Ishikawa (cell line): ENCODE data around the gene HAPLN2.

Source experiments
- CEBPB ChIP-seq: IDR thresholded peaks from 2 replicates; pipeline ENCODE4 v1.6.1; 2012
- CREB1 ChIP-seq: IDR thresholded peaks from 2 replicates; pipeline ENCODE4 v1.6.1; 2012; ENCODE audit warnings: low read depth
- NFIC ChIP-seq: IDR thresholded peaks from 2 replicates; pipeline ENCODE4 v1.6.1; 2012
- RAD21 ChIP-seq: IDR thresholded peaks from 2 replicates; pipeline ENCODE4 v1.6.1; 2012; ENCODE audit warnings: low read depth
- TAF1 ChIP-seq: IDR thresholded peaks from 2 replicates; pipeline ENCODE4 v1.6.1; 2012; ENCODE audit warnings: low read depth, mild to moderate bottlenecking
- TCF12 ChIP-seq: IDR thresholded peaks from 2 replicates; pipeline ENCODE4 v1.6.1; 2012; ENCODE audit warnings: low read depth
- TF ChIP-seq, protein P1 (sequence below): IDR thresholded peaks from 2 replicates; pipeline ENCODE4 v1.6.1; 2012; ENCODE audit warnings: low read depth, mild to moderate bottlenecking

DNA sequence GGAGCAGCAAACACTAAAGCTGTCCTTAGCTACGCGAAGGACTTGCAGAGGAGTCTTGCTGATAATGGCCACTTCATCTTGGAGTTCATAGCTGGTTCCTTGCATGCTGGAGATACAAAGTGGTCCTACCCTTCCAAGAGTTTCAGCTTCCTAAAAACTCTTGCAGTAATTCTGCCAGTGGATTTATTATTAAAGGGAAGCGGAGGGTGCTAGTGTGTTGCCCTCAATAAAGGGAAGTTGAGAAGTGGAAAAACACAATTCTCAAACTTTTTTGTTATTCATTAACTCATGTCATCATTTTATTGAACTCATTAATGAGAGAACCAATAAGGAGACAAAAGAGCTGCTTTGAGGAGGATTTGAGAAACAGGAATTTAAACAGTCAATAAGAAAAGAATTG is 6.5 kb upstream of the HAPLN2 start:
- no peak for TF ChIP-seq CREB1
- no peak for TF ChIP-seq RAD21
- no peak for TF ChIP-seq NFIC
- TF ChIP-seq, protein P1, sequence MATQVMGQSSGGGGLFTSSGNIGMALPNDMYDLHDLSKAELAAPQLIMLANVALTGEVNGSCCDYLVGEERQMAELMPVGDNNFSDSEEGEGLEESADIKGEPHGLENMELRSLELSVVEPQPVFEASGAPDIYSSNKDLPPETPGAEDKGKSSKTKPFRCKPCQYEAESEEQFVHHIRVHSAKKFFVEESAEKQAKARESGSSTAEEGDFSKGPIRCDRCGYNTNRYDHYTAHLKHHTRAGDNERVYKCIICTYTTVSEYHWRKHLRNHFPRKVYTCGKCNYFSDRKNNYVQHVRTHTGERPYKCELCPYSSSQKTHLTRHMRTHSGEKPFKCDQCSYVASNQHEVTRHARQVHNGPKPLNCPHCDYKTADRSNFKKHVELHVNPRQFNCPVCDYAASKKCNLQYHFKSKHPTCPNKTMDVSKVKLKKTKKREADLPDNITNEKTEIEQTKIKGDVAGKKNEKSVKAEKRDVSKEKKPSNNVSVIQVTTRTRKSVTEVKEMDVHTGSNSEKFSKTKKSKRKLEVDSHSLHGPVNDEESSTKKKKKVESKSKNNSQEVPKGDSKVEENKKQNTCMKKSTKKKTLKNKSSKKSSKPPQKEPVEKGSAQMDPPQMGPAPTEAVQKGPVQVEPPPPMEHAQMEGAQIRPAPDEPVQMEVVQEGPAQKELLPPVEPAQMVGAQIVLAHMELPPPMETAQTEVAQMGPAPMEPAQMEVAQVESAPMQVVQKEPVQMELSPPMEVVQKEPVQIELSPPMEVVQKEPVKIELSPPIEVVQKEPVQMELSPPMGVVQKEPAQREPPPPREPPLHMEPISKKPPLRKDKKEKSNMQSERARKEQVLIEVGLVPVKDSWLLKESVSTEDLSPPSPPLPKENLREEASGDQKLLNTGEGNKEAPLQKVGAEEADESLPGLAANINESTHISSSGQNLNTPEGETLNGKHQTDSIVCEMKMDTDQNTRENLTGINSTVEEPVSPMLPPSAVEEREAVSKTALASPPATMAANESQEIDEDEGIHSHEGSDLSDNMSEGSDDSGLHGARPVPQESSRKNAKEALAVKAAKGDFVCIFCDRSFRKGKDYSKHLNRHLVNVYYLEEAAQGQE: no peak
- no peak for TF ChIP-seq TAF1
- no peak for TF ChIP-seq TCF12
- no peak for TF ChIP-seq CEBPB
